Globus pallidus (tissue), 1 donor: ENCODE data around the gene TM7SF2.
A peak's percentile ranks its signal among the peaks of the same experiment; 100 is the strongest.
"Not testable (repeated sequence)": the region's sequence is repeated elsewhere in the genome, so short reads cannot be mapped to it uniquely, and the experiment has no call there.

Source experiments
- DNase-seq: peaks from one replicate; pipeline ENCODE4 v3.0.0-alpha.2; 2015; ENCODE audit warnings: low spot score

TM7SF2 gene

DNA sequence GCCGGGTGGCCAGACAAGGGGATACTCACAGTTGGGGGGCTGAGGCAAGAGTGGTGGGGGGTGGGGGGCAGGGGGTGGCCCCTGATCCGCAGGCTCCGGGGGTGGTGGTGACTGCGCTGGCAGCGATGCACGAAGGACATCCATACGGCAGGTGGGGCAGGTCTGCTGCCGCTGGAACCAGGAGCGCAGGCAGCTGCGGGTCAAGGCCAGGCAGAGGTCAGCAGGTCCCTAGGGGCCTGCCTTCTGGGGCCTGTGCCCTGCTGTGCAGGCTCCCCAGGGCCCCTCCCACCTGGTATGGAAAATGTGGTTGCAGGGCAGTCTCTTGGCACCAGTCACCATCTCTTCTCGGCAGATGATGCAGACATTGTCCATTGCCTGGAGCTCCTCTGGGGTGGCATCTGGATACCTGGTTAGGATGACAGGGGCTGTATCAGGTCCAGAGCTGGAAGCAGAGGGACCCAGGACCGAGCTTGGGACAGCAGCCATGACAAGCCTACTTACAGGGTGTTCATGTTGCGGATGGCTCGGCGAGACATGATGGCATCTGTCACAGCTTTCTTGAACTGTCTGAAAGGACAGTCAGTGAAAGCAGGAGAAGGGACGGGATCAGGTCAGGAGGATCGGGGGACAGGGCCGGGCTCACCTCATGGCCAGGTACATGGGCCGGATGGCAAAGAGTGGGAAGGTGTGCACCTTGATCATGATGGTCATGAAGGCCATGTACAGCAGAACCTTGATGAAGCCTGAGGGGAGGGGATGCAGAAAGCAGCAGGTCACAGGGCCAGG is 19.2 kb downstream of the TM7SF2 start:
- DNase-seq = no peak

DNA sequence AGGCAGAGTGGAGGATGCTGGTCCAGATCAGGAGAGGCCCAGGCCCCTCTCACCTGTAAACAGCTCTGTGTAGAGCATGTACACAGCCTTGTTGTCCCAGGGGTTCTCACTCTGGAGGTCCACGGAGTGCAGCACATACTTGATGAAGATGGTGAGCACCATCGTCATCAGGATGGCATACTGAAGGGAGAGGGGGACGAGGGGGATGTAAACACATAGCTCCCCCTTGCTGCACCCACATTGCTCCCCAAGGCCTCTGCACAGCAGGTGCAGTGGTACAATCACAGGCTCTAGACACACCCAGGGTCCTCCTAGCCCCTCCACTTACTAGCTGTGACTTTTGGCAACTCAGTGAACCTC is 19.7 kb downstream of the TM7SF2 start:
- DNase-seq = no peak

DNA sequence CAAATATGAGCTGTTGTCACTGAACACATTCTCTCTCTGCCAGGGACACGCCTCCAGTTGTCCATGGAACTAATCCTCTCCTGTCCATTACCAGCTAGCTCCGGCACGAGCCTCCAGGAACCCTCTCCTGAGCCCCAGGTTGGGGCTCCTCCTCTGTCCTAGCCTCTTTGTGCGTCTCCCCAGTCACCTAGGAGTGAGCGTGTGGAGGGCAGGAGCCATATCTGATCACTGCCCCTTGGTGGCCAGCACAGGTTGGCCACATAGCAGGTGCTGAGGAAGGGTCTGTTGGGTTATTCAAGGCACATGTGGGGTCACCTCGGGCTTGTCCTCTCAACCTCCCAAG is 20.2 kb downstream of the TM7SF2 start:
- DNase-seq = no peak

DNA sequence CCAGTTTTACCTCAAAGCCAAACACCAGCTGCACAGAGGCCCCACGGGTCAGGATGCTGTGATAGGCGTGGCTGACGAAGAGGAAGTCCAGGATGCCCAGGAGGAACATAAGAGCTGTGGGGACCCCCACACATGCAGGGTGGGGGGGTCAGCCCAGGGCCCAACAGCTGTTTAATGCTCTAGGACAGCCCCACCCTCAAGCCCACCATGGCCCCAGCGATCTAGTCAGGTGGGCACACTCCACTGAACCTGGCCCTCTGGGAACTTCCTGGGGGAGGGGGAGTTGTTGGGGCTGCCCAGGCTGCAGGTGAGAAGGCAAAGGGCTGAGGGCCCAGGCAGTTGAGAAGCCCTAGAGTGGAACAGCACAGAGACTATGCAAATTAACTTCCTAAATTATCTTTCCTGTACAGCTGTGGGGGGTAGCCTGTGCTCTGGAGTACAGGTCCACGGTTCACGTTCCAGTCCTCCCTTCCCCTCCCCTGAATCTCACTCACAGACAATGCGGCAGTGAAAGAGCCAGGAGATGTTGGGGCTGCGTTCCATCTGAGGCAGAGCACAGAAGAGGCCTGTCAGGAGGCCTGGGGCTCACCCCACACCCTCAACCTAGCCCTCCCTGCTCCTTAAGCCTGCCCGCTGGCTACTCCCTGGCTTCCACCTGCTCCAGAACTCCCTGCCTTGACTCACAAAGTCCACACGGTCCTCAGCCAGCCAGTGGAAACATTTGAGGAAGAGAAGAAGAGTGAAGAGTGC is 20.7 kb downstream of the TM7SF2 start:
- DNase-seq = no peak

DNA sequence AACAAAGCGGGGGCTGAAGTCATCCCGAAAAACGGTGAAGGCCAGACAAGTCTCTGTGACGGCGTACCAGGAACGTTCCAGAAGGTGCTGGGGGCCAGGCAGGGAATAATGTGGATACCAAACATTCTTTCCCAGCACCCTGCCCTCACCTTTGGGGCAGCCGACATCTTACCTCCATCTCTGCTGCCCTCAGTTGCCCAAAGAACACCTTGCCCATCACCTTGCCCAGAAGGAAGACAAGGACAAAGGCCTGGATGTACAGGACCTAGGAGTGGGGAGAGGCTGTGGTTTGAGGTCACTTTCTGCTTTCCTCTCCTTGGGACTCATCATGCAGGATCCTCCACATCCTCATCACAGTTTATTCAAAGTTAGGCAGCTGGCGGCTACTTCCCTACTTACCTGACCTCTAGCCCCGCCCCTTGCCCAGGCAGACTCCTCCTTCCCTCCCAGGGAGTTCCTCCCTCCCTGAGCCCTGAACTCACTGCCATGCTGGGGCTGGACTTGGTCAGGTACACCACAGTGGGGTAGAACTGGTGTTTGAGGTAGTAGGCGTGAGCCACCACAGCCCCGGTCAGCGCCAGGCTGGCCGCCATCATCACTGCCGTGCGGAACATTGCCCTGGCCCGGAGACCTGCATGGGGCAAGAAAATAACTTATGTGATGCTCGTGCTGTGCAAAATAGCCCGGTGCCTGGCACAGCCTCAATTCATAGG is 21.5 kb downstream of the TM7SF2 start:
- no peak for DNase-seq

DNA sequence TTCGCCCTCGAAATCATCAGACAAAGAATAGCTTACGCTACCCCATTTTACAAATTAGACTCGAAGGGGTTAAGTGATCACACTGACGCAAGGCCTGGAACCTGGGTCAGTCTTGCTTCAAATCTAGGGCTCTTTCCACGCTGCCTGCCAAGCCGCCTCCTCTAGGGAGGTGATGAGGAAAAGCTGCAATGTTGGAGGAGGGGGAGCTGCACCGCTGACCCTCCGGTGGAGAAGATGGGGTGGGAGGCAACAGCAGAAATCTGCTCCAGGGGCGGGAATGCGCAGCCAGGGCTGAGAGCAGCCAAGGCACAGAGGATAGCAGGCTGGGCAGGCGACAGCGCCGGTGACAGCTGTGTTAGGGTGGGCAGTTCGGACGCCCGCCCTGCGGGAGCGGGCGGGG is 22.1 kb downstream of the TM7SF2 start:
- no peak for DNase-seq

DNA sequence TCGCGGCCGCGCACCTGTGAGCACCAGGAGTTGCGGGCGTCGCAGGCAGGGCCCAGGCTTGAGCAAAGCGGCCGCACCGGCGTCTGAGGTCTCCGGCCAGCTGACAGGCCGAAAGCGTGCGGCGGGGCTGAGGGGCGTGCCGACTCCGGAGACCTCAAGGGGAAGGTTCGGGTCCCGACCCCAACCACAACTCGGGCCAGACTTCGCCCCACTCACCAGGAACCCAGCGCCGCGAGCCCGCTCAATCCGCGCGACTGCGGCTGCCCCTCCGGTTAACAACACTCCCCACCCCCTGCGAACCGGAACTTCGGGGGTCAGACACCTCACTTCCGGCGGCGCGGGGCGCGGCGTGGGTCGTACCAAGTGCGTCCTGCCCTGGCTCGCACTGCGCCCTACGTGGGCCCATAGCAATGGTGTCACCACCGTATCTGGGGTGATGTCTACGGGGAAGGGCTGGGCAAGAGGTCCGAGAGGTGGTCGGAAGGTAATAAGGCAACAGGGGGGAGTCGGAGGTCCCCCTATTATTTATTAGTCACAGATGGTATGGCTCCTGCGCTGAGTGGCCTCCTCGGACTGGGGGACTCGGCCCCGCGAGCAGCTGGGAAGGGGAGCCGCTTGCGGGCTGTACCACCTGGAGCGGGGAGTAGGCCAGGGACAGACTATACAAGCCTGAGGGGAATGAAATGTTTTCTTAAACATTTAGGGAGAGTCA is 22.7 kb downstream of the TM7SF2 start, which contains the start of gene SYVN1:
Gene SYVN1, minus strand, starts transcription at position 280 of the 712 bp plus-strand sequence. CDS start 918 bp downstream, outside the sequence.
- DNase-seq = peak; percentile 89

DNA sequence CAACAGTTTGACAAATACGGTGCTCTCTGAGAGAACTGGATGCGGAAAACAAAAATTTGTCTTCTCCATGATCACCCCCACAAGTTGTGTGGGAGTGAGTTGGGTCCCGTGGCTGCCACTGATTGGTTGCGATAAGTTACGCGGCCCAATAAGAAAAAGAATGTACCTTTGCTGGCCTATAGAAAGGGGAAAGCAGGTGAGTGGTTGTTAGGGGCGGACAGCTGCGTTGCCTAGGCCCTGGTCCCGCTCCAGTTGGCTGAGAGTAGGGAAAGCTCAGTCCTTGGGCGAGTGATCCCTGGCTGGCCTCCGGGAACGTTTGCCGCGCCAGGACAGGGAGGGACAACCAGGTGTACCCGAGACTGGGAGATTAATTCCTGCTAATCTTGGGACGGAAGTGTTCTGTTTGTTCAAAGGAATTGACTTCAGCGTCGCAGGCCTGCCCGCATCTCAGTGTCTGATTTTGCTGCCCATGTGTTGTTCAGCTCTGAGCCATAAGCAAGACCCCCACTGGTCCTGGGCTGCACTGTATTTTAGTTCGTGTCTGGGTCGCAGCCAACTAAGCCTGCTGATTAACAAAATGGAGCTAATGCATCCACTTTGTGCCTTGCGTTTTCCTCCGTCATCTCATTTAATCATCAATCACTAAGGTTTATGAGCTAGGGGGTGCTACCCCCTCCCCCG is 23.4 kb downstream of the TM7SF2 start:
- peak; percentile 88 for DNase-seq

DNA sequence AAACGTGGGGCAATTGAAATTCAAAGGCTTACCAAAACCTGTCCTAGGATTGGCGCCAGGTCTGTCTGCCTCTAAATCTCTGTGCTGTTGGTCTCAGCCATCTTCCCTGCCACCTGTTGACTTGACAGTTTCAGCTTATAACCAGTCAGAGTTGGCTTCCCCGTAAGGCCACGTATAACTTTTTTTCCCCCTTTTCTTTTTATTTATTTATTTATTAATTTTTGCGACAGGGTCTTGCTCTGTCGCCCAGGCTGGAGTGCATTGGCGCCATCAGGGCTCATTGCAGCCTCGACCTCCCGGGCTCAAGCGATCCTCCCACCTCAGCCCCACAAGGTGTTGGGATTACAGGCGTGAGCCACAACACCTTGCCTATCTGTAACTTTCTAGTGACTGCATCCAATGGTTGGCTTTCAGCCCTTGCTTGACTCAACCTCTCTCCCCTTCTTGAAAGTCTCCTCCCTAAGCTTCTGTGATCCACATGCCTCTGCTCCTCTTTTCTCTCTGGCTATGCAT is 24.0 kb downstream of the TM7SF2 start:
- DNase-seq = no peak

DNA sequence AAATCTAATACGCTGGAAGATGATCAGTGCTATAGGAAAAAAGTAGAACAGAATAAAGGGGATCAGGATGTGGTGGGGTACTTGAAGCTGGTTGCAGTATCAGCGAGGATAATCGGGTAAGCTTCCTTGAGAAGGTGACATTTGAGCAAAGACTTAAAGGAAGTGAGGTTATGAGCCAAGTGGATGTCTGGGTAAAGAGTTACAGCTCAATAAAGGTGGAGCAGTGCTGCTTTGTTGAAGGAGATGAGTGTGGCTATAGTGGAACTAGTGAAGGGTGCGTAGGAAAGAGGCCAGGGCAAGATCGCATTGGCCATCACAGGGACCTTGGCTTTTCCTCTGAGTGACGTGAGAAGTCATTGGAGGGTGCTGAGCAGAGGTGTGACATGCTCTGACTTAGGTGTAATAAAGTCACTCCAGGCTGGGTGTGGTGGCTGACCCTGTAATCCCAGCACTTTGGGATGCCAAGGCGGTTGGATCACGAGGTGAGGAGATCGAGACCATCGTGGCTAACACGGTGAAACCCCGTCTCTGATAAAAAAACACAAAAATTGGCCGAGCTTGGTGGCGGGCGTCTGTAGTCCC is 24.9 kb downstream of the TM7SF2 start:
- DNase-seq = no peak

DNA sequence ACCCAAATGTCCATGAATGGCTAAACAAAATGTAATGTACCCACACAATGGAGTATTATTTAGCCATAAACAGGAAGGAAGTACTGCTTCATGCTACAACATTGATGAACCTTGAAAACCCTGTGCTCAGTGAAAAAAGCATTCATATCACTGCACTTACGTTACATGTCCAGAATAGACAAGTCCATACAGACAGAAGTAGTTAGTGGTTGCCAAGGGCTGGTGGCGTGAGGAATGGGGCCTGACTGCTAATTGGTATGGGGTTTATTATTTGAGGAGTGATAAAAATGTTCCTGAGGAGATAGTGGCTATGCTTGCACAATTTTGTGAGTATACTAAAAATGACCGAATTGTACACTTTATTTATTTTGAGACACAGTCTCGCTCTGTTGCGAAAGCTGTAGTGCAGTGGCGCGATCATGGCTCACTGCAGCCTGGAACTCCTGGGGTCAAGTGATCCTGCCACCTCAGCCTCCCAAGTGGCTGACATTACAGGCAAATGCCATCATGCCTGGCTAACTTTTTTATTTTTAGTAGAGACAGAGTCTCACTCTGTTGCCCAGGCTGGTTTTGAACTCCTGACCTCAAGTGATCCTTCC is 30.3 kb downstream of the TM7SF2 start:
- no peak for DNase-seq

DNA sequence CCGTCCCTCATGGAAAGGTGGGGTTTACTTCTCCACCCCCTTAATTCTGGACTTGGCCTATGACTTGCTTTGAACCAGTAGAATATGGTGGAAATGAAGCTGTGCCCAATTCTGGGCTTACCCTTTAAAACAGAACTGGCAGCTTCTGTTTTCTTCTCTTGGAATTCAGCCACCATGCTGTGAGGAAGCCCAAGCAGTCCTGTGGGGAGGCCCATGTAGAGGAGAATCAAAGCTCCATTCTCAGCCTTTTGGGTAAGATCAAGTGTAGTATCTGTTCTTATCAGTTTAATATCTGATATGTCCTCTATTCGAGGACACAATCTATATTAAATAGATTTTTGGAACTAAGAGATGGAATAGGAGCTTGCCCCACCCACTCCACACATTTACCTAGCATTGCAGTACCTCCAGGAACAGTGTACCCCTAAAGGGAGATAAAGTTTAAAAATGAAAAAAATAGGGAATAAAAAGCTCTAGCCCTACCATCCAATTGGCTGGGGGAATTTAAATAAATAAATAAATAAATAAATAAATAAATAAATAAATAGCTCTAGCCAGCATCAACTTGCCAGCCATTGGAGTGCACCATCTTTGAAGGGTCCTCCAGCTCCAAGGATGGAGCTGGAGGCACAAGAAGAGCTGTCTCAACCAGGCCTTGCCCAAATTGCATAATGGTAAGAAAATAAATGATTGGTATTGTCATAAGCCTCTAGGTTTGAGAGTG is 35.8 kb downstream of the TM7SF2 start:
- no peak for DNase-seq

DNA sequence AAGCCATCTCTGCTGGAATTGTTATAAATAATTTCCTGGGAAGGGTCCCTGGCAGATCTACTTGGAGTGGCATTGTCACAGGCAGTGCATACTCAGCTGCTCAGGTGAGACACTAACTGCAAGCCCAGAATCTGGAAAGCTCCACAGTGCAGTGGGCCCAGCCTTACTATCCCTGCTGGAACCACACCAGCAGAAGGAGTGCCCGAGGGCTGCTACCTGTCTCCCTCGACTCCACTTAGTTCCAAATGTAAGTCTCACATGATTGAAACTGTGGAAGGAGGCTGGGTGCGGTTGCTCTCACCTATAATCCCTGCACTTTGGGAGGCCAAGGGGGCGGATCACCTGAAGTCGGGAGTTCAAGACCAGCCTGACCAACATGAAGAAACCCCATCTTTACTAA is 37.0 kb downstream of the TM7SF2 start:
- no peak for DNase-seq

DNA sequence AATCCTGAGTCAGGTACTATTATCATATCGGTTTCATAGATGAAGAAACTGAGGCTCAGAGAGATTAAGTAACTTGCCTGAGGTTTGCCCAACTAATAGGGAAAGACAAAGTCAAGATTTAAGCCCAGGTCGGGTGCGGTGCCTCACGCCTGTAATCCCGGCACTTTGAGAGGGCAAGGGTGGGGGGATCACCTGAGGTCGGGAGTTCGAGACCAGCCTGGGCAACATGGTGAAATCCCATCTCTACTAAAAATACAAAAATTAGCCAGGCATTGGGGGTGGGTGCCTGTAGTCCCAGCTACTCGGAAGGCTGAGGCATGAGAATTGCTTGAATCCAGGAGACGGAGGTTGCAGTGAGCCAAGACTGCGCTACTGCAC is 38.4 kb downstream of the TM7SF2 start:
- not testable (repeated sequence) for DNase-seq

DNA sequence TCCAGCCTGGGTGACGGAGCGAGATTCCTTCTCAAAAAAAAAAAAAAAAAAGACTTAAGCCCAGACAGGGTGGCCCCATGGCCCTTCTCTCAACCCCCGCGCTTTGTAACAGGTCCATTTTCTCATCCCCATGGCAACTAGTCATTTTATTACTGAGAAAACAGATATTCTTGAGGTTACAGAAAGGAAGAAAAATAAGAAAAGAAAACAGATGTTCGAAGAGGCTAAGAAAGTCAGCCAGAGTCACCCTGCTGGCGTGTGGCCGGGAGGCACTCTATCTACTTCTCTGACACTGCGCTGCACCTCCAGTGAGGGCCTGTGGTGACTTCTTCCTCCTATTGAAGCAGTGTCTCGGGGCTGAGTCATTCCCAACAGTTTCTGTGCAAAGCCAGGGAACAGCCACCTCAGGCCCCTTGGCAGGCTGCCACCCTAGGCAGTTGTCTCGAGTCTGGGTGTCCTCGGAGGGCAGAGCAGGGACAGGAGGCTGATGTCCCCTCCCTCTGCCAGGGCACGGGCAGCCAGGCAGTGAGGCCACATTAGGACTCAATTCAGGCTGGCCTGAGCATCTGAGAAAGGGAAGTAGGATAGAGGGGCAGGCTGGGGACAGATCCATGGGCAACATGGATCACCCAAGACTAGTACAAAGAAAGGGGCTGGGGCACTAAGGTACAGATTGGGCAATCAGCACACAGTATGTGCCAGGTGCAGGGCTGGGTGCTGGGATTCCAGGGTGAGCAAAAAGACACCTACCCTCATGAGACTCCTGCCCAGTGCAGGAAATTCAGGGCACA is 39.0 kb downstream of the TM7SF2 start:
- peak; percentile 61 for DNase-seq

DNA sequence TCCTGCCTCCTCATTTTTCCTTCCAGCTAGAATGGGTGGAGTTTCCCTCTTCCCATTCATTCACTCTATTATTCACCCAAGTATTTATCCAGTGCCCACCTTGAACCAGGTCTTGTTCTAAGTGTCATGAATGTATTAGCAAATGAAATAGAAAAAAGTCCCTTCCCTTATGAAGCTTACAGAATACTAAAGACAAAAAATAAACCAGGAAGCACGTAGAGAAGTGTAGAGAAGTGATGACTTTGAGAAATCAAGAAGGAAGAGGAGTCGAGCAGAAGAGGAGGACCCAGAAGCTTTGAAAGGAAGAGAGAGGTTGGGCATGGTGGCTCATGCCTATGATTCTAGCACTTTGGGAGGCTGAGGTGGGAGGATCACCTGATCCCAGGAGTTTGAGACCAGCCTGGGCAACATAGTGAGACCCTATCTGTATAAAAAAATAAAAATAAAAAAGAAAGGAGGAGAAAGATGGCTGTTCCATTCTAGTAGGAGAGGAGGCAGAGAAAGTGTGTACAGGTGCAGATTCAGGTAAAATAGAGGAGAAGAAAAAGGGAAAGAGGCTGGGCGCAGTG is 39.7 kb downstream of the TM7SF2 start:
- DNase-seq = no peak

DNA sequence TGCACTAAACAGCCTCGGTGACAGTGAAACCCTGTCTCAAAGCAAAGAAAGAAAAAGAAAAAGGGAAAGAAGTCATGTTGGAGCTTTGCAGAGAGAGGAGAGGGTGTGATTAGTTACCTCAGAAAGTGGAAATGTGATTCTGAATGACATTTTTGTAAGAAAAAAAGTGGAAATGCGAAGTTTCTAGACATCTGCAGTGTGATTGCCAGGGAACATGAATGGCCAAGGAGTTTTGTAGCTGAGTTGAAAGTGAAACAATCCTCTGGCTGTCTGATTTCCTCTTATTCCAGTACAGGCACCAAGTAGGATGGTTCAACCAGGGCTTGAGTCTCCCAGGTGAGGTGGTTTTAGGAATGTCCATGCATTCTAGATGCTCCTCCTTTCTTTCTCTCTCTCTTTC is 40.5 kb downstream of the TM7SF2 start:
- no peak for DNase-seq

DNA sequence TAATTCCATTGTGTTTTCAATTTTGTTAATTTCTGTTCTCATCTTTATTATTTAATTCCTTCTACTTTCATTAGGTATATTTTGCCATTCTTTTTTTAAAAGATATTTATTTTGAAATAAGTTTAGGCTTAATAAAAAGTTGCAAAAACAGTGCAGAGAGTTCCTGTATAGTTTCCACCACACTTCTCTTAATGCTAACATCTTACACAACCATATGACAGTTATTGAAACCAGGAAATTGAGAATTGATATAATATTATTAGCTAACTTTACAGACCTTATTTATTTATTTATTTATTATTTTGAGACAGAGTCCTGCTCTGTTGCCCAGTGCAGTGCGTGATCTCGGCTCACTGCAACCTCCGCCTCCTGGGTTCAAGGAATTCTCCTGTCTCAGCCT is 44.6 kb downstream of the TM7SF2 start:
- no peak for DNase-seq

DNA sequence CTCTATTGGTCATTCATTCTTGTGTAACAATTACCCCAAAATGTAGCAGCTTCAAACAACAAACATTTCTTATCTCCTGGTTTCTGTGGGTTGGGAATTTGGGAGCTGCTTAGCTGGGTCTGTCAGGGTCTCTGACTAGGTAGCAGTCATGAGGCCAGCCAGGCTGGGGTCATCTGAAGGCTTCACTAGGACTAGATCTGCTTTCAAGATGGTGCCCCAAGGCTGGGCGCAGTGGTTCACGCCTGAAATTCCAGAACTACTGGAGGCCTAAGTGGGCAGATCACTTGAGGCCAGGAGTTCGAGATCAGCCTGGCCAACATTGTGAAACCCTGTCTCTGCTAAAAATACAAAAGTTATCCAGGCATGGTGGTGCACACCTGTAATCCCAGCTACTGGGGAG is 45.3 kb downstream of the TM7SF2 start:
- DNase-seq = no peak
